T follicular helper cell (primary cell): ENCODE measurements around the gene KLF6.
"Not testable (repeated sequence)": the region's sequence is repeated elsewhere in the genome, so short reads cannot be mapped to it uniquely, and the experiment has no call there.

Experiments used
- DNase-seq: peaks from one replicate; pipeline ENCODE4 v3.0.0-alpha.2; 2020; ENCODE audit warnings: low read depth

The KLF6 gene

GRCh38 chr10:3756360-3756740, 28.7 kb downstream of the KLF6 start:
- DNase-seq: no peak

- no peak for DNase-seq
Measured at GRCh38 chr10:3755440-3756359, 29.3 kb downstream of the KLF6 start.

GRCh38 chr10:3754727-3755439, 30.1 kb downstream of the KLF6 start:
- DNase-seq: no peak

GRCh38 chr10:3750854-3751253, 34.2 kb downstream of the KLF6 start:
- no peak for DNase-seq

- DNase-seq: no peak
Measured at GRCh38 chr10:3750006-3750816, 34.8 kb downstream of the KLF6 start.

- DNase-seq: no peak
Measured at GRCh38 chr10:3749600-3749999, 35.4 kb downstream of the KLF6 start.

- no peak for DNase-seq
Measured at GRCh38 chr10:3749011-3749410, 36.0 kb downstream of the KLF6 start.

- DNase-seq: no peak
Measured at GRCh38 chr10:3748484-3748883, 36.5 kb downstream of the KLF6 start.

GRCh38 chr10:3747984-3748383, 37.0 kb downstream of the KLF6 start:
- DNase-seq: no peak

GRCh38 chr10:3747248-3747960, 37.6 kb downstream of the KLF6 start:
- DNase-seq: no peak

GRCh38 chr10:3746634-3747033, 38.4 kb downstream of the KLF6 start:
- no peak for DNase-seq

- DNase-seq: no peak
Measured at GRCh38 chr10:3745521-3745920, 39.5 kb downstream of the KLF6 start.

- no peak for DNase-seq
Measured at GRCh38 chr10:3741688-3742461, 43.1 kb downstream of the KLF6 start.

- no peak for DNase-seq
Measured at GRCh38 chr10:3740157-3740871, 44.7 kb downstream of the KLF6 start.

- DNase-seq: no peak
Measured at GRCh38 chr10:3738855-3739350, 46.1 kb downstream of the KLF6 start.

GRCh38 chr10:3737864-3738263, 47.1 kb downstream of the KLF6 start:
- no peak for DNase-seq

GRCh38 chr10:3735175-3735574, 49.8 kb downstream of the KLF6 start:
- DNase-seq: no peak

- no peak for DNase-seq
Measured at GRCh38 chr10:3734111-3734510, 50.9 kb downstream of the KLF6 start.

- DNase-seq: not testable (repeated sequence)
Measured at GRCh38 chr10:3732183-3732582, 52.8 kb downstream of the KLF6 start.

- no peak for DNase-seq
Measured at GRCh38 chr10:3729397-3729976, 55.5 kb downstream of the KLF6 start.
